HG03571 (cell line): ENCODE data around the gene TMPRSS9.

Experiments used
- ATAC-seq: cut with Tn5 transposase; IDR thresholded peaks from one replicate; pipeline ENCODE4 v1.9.1; 2021; ENCODE audit not compliant: unreplicated experiment

TMPRSS9 gene

DNA sequence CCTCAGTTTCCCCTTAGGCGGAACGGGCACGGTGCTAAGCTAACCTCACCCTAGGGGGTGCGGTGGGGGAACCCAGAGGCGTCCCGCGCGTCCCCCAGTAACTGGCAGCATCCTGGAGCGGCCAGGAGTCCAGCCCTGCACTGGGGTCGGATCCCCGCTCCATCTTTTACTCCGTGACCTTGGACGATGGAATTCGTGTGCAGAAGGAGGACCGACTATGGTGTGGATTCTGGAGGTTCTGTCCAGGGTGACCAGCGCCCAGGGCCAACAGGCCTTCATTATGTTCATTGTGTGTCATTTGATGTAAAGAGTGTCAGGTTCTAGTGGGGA is 31.0 kb upstream of the TMPRSS9 start:
- ATAC-seq: no peak

DNA sequence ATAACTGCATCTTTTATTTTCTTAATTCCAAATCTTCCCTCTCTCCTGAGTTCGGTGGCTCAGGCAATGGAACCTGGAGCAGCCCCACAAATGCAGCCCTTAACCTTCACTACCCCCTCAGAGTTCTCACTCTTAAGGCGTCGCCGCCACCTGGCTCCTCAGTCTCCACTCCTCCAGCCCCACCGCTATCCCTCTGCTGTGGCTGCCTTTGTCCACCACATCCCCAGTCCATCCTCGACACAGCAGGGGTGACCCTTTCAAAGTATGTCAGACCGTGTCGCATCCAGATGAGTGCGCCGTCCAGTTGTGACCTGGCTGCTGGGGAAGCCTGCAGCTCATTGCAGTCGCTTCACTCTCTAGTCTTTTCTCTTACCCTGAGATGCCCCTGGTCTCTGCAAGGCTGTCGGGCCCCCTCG is 30.6 kb upstream of the TMPRSS9 start:
- no peak for ATAC-seq

DNA sequence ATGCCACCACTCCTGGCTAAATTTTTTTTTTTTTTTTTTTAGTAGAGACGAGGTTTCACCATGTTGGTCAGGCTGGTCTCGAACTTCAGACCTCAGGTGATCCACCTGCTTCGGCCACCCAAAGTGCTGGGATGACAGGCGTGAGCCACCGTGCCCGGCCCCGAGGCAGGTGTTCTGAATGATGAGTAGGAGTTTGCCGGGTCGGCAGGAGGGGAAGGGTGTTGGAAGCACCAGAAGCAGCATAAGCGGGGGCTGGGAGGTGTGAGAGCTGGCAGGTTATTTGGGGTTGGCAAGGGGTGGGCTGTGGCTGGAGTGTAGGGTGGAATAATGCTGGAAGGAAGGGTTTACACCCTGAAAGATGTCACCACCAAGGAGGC is 29.8 kb upstream of the TMPRSS9 start:
- ATAC-seq: no peak

DNA sequence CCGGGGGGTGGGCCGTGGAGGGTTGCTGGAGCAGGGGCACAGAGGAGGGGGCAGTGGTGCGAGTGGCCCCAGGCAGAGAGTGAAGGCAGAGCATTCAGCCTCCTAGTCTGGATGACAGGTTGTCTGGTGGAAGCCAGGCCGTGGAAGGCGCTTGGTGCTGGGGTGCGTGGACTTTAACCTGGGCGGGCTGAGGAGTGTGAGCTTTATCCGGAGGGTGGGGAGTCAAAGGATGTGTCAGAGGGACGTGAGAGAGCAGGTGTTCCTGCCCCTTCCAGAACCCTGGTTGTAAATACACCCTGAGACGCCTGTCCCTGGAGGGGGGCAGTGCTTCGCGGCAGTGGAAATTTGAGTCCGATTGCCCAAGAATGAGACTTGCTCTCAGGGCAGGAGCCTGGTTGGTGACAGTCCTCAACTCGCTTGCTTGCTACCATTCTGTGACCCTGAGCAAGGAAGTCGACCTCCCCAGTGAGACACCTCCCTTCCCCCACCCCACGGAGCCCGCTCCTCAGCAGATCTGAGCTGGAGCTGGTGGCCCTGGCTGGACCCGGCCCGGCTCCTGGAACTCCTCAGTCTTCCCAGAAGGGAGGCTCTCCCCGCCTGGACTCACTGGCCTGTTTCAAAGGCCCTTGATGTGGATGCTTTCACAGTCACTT is 29.3 kb upstream of the TMPRSS9 start:
- no peak for ATAC-seq

DNA sequence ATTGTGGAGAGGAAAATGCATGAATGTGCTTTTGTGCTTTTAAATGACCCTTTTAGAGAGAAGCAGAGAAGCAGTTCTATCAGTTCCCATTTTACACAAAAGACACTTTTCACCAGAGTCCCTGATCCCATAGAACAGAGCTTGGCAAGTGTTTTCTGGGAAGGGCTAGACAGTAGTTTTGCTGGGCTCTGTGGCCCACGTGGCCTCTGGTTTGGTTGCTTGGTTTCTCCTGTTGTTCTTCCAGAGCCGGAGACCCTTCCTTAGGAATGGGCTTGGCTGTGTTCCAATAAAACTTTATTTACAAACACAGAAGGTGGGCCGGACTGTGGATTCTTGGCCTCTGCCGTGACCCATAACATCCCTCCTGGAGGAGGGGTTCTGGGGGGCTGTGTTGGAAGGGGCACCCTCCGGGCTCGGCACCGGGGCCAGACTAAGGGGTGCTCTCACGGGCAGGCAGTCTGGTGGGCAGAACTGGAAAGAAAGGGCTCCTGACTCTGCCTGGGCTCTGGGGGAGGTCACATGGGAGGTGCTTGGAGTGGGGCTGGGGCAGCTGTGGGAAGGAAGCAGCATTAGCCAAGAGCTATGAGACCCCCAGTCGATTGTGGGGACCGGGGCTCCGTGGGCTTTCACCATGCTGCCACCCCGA is 28.3 kb upstream of the TMPRSS9 start:
- no peak for ATAC-seq

DNA sequence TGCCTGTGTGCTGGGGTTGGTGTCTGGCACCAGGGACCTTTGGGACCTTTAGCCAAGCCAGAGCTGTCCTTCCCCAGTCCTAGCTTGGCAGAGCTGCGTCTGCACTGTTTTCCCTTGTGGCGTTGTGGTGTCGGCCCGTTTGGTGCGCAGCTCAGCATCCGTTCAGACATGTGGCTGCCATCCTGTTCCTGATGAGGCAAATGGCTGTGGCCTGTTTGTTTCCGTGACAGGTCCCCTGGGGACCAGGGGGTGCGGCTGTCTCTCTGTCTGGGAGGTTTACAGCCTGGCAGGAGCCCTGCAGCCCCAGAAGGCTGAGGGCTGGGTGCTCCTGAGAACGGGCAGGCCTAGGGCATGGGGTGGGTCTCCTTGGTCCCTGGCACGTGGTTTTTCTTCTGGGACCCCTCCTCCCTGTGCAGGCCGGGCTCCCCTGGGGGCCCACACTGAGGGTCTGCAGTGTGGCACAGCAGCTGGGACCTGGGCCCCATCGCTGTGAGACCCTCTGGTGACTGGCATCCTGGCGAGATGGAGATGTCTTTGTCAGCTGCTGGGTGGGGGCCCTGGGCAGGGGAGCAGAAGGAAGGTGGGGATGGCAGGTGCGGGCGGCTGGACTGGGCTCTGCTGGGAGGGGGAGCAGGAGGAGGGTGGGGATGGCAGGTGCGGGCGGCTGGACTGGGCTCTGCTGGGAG is 27.6 kb upstream of the TMPRSS9 start:
- ATAC-seq: no peak

DNA sequence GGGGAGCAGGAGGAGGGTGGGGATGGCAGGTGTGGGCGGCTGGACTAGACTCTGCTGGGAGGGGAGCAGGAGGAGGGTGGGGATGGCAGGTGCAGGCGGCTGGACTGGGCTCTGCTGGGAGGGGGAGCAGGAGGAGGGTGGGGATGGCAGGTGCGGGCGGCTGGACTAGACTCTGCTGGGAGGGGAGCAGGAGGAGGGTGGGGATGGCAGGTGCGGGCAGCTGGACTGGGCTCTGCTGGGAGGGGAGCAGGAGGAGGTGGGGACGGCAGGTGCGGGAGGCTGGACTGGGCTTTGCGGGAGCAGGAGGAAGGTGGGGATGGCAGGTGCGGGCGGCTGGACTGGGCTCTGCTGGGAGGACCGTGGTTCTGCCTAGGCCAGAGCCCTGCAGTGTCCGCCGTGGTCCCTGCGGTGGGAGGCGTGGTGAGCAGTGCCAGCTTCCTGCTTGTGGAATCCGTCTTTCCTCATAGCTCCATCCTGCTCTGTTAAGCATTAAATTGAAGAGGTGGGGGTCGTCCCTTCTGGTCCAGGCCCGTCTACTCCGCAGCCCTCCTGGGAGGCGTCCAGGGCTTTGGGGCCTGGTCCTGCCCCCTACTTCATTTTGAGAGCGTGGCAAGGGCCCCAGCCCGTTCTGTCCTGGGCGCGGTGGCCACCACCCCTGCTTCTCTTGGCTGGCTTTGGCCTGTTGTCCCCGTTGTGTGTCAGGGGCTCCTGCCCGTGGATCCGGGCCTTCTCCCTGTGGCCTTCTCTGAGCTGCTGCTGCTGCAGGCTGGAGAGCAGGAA is 26.8 kb upstream of the TMPRSS9 start:
- no peak for ATAC-seq

DNA sequence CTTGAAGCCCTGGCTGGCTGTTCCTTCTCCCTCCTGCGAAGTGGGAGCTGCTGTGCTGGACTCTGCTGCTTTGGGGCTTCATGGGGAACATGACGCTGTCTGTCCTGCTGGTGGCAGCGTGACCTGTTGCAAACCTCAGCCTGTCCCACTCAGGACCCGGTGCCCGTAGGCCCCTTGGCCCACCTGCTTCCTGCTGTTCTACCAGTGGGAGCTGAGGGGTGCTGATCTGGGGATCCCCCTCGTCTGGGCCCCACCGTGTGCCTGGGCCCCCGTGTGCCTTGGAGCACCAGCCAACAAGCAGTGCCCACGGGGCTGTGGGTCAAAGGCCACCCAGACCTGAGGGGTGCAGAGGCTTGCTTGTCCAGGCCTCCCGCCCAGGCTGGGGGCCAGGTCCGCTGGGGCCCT is 26.3 kb upstream of the TMPRSS9 start:
- no peak for ATAC-seq

DNA sequence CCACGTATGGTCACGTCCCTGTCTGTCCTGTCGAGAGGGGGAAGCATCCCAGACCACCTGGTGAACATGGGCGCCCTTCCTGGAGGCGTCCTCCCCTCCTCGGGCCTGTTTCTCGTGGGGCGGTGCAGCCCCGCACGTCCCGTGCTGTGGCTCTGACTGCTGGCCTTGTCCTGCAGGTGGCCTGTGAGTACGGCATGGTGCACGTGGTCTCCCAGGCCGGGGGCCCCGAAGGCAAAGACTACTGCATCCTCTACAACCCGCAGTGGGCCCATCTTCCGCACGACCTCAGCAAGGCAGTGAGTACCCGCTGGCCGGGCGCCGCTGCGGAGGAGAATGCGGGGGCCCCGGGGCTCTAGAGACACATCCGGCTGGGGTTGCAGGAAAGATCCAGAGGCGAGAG is 25.6 kb upstream of the TMPRSS9 start:
- no peak for ATAC-seq

DNA sequence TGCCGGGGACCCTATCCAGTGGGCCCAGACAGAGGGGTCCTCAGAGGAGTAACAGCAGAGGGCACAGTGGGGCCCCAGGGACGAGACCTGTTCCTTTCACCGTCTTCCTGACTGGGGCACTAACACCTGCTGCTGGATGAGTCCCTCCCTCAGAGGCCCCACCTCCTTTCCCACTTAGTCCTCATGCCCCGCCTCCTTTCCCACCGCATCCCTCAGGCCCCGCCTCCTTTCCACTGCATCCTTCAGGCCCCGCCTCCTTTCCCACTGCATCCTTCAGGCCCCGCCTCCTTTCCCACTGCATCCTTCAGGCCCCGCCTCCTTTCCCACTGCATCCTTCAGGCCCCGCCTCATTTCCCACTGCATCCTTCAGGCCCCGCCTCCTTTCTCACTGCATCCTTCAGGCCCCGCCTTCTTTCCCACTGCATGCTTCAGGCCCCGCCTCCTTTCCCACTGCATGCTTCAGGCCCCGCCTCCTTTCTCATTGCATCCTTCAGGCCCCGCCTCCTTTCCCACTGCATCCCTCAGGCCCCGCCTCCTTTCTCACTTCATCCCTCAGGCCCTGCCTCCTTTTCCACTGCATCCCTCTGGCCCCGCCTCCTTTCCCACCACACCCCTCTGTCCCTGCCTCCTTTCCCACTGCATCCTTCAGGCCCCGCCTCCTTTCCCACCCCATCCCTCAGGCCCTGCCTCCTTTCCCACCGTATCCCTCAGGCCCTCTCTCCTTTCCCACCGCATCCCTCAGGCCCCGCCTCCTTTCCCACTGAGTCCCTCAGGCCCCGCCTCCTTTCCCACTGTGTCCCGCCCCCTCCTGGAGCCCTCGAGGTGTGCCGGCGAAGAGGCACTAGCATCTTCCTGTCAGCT is 24.8 kb upstream of the TMPRSS9 start:
- ATAC-seq: no peak

DNA sequence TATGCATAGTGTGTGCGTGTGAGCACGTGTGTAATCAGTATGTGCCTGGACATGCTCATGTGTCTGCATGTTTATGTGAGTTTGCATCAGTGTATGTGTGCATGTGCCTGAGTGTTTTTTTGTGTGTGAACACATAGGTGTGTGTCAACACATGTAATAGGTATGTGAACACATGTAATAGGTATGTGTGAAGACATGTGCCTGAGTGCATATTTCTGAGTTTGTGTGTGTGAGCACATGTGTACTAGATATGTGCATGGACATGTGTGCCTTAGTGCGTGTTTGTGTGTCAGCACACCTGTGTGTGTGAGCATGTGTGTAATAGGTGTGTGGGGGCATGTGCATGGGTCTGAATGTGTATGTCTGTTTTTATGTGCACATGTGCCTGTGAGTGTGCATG is 24.2 kb upstream of the TMPRSS9 start:
- no peak for ATAC-seq

DNA sequence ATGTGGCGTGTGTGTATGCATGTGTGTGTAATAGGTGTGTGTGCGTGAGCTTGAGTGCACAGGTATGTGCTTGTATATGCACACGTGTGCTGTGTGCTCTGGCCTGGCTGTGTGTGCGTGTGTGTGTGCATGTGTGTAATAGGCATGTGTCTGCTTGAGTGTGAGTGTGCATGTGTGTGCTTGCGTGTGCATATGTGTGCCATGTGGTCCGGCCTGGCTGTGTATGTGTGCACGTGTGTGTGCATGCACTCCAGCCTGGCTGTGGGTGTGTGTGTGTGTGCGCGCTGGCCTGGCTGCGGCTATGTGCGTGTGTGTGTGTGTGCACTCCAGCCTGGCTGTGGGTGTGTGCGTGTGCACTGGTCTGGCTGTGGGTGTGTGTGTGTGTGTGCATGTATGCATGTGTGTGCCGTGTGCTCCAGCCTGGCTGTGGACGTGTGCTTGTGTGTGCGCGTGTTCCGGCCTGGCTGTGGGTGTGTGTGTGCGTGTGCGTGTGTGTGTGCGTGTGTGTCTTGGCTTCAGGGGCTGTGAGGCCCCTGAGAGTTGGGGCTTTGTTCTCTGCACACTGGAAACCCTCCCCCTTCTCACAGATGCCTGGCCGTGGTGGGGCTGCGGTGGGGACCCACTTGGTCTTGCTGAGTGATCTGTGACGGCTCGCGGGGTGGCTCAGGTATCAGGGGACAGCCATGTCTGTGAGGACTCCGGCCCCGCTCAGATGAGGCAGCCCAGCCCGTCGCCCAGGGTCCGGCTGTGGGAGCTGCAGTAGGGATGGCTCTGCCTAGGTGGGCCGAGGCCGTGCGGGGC is 23.3 kb upstream of the TMPRSS9 start:
- ATAC-seq: no peak

DNA sequence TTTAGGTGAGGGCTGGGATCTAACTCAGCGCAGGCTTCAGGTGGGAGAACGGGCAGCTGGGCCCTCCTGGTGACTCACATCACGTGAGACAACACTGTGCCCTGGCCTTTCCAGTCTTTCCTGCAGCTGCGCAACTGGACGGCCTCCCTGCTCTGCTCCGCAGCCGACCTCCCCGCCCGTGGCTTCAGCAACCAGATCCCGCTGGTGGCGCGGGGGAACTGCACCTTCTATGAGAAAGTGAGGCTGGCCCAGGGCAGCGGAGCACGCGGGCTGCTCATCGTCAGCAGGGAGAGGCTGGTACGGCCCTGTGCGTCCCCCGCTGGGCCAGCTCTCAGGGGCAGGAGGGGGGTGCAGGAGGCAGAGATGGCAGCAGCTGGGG is 22.7 kb upstream of the TMPRSS9 start:
- no peak for ATAC-seq

DNA sequence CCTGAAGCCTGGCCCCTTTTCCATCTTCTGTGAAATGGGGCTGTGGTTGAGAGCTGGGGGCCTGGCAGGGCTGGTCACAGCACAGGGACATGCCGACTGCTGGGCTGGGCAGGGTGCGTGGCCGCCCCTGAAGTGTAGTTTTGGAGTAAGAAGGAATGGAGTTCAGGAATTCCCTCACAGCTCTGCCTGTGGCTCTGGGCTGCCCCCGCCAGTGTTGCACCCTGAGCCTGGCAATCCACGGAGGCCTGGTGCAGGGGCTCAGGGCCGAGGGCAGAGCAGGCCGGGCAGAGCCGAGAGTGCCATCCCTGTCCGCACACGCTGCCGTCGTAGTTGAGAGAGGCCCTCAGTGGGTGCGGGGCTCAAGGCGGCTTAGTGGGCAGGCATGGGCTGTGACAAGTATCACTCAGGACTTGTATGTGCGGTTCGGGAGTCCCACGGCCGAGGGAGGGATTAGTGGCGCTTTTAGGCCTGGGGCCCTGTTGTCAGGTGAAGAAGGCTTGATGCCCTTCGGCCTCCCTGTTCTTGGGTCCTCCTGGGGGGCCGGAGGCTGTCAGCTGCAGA is 21.9 kb upstream of the TMPRSS9 start:
- no peak for ATAC-seq

DNA sequence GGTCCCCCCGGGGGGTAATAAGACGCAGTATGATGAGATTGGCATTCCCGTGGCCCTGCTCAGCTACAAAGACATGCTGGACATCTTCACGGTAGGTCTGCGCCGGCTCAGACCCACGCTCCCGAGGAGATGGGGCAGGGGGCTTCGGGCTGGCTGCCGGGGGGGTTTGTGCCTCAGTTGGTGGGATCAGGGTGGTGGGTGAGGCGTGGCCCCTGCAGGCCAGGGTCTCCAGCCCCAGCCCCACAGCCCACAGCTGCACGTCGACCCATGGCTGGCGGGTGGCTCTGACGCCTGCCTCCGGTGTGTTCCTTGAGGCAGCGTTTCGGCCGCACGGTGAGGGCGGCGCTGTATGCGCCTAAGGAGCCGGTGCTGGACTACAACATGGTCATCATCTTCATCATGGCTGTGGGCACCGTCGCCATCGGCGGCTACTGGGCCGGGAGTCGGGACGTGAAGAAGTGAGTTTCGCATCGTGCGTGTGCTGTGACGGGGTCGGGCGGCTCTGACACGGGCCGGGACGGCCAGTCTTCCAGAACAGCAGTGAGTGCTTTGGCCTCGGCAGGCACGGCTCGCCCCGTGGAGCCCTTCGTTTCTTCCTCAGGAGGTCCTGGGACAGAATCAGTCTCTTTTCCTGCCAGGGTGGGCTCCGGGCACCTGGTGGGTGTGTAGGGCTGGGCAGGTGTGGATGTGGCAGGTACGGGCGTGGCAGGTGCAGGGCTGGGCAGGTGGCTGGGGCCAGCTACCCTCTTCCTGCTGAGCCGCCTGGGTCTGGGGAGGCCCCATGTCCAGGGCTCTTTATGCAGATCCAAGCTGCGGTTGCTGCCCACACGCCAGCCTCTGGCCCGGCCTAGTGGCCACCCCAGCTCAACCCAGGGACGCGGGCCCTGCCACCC is 21.1 kb upstream of the TMPRSS9 start:
- ATAC-seq: no peak

DNA sequence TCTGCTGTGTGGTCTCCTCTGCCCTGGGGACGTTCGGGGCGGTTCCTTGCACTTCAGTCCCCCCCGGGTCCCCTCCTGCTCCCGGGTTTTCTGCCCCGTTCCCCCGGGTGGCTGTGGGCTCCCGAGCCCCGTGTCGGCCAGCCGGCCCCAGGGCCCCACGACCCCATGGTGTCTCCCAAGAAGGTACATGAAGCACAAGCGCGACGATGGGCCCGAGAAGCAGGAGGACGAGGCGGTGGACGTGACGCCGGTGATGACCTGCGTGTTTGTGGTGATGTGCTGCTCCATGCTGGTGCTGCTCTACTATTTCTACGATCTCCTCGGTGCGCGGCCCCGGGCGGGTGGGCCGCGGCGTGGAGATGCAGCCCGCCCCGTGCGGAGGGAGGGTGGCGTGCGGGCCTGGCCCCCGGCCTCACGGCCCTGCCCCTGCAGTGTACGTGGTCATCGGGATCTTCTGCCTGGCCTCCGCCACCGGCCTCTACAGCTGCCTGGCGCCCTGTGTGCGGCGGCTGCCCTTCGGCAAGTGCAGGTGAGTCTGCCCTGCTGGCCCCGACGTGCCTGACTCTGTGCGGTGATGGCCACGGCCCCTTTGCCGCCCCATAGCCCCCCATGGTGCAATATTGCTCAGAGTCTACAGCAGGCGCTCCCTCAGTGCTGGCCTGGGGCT is 20.3 kb upstream of the TMPRSS9 start:
- no peak for ATAC-seq

DNA sequence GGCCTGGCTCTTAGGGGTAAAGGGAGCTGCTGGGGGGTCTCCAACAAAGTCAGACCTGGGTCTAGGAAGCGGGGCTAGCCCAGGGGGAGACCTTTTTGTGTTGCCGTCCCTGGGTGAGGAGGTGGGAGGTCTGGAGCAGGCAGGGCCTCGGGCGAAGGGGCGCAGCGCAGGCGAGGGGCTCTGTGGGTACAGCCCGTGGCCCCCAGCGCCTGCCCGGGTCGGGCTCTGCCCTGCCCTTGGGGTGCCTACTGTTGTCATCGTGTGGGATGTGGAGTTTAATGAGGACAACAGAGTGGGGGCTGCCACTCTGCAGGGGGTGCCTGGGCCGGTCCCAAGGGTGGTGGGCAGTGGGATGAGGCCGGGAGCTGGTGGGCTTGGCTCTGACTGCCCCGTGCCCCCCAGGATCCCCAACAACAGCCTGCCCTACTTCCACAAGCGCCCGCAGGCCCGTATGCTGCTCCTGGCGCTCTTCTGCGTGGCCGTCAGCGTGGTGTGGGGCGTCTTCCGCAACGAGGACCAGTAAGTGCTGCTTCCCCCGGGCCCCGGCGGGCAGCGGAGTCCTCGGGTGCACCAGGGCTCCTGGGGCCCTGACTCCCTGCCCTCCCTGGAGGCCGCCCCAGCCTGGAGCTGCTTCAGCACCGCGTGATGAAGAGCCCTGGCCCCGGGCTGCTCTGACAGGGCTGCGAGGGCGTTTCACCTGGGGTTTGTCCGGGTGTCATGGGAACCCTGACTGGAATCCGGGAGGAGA is 19.4 kb upstream of the TMPRSS9 start:
- ATAC-seq: no peak
